OCI-LY7 (cell line): Measurements from ENCODE around the gene CMIP. TPM values are rescaled to one million over a fixed set of nuclear protein-coding genes. Genes with fewer than 3 reads are reported as not detected.

Experiments used
- BruUV-seq: library from RNA; stranded (reverse); fragments of 400-500 nt; replicated peaks from 2 replicates; lab custom pipeline; 2021; lab: Mats Ljungman, UMichigan
- CTCF ChIA-PET: fragments of 300-600 bp; sonication (Branson Sonifier 250); formaldehyde crosslinking; loops from one replicate; lab custom pipeline; 2022; ENCODE audit warnings: antibody characterized with exemption; ENCODE audit not compliant: unreplicated experiment; lab: Charles Lee
- POLR2A ChIA-PET: fragments of 300-600 bp; sonication (Branson Sonifier 250); formaldehyde crosslinking; loops from one replicate; lab custom pipeline; 2022; ENCODE audit warnings: antibody characterized with exemption; lab: Charles Lee
- DNase-seq: peaks from one replicate; pipeline ENCODE4 v3.0.0-alpha.2; 2015; ENCODE audit warnings: low spot score
- H2AFZ ChIP-seq: fragments of 200-600 bp; sonication (generic), shearing (Covaris generic); 2 replicates; pipeline ENCODE4 v1.6.1; 2014; ENCODE audit warnings: mild to moderate bottlenecking, antibody characterized with exemption, low read length, moderate library complexity
- H3K27ac ChIP-seq: fragments of 200-600 bp; sonication (generic); 2 replicates; pipeline ENCODE4 v1.5.1; 2014; ENCODE audit warnings: mixed run types, low read depth, mild to moderate bottlenecking, moderate library complexity, low read length, inconsistent platforms; ENCODE audit not compliant: poor library complexity, severe bottlenecking
- H3K36me3 ChIP-seq: fragments of 200-600 bp; sonication (generic); 2 replicates; pipeline ENCODE4 v1.6.1; 2014; ENCODE audit warnings: mild to moderate bottlenecking, antibody characterized with exemption, low read length, moderate library complexity, mixed read lengths; ENCODE audit not compliant: insufficient read depth
- H3K4me1 ChIP-seq: fragments of 200-600 bp; sonication (generic); 2 replicates; pipeline ENCODE4 v1.5.1; 2014; ENCODE audit warnings: mild to moderate bottlenecking, low read length; ENCODE audit not compliant: insufficient read depth, poor library complexity, severe bottlenecking
- H3K4me2 ChIP-seq: fragments of 200-600 bp; sonication (generic); 2 replicates; pipeline ENCODE4 v1.6.1; 2014; ENCODE audit warnings: mild to moderate bottlenecking, low read length
- H3K4me3 ChIP-seq: fragments of 200-600 bp; sonication (generic); 2 replicates; pipeline ENCODE4 v1.5.1; 2014; ENCODE audit warnings: mild to moderate bottlenecking, low read depth, low read length; ENCODE audit not compliant: poor library complexity, severe bottlenecking
- H3K79me2 ChIP-seq: fragments of 200-600 bp; sonication (generic); 2 replicates; pipeline ENCODE4 v1.6.1; 2016; ENCODE audit warnings: low read depth, mild to moderate bottlenecking, low read length, moderate library complexity, mixed read lengths; ENCODE audit not compliant: insufficient read depth
- H3K9me2 ChIP-seq: fragments of 200-600 bp; sonication (generic); 2 replicates; pipeline ENCODE4 v1.6.1; 2016; ENCODE audit warnings: mild to moderate bottlenecking, low read length, mixed read lengths; ENCODE audit not compliant: insufficient read depth
- H3K9me3 ChIP-seq: fragments of 200-600 bp; sonication (generic); 2 replicates; pipeline ENCODE4 v1.6.1; 2014; ENCODE audit warnings: mild to moderate bottlenecking, mixed run types, low read length, mixed read lengths
- H4K20me1 ChIP-seq: fragments of 200-600 bp; sonication (generic); 2 replicates; pipeline ENCODE4 v1.6.1; 2014; ENCODE audit warnings: mild to moderate bottlenecking, antibody characterized with exemption, low read length, moderate library complexity, mixed read lengths; ENCODE audit not compliant: insufficient read depth
- CTCF ChIP-seq: fragments of 200-600 bp; sonication (generic); conservative IDR thresholded peaks from 2 replicates; pipeline ENCODE4 v1.5.1; 2014; ENCODE audit warnings: mild to moderate bottlenecking, antibody characterized with exemption, low read length, moderate library complexity, mixed read lengths
- EZH2phosphoT487 ChIP-seq: fragments of 200-600 bp; sonication (generic); IDR thresholded peaks from 2 replicates; pipeline ENCODE4 v1.6.1; 2018; ENCODE audit warnings: low read depth, borderline replicate concordance, mild to moderate bottlenecking, mixed run types, antibody characterized with exemption, low read length, moderate library complexity, mixed read lengths
- intact Hi-C: fragments of 100-400 bp; cut with micrococcal nuclease; formaldehyde crosslinking; loops from one replicate; pipeline ENCODE4 v1.10.0; 2022; ENCODE audit not compliant: unreplicated experiment
- total RNA-seq, 2 experiments: library from RNA; depleted of rRNA in 1 of 2; stranded (reverse); fragments of >200 nt in 1 of 2; shearing (Covaris generic) in 1 of 2; gene quantifications; 2 replicates each; pipeline ENCODE4 v1.2.3, GENCODE V29; 2014 to 2022

The CMIP gene
- total RNA-seq, 2 experiments from 2014 or later = 15.4 to 70.3 TPM

GRCh38 chr16:81693744-81694303 is 249.2 kb downstream of the CMIP start:
- Histone ChIP-seq H3K4me1 (no peaks in the 10 kb centered on the region), H4K20me1 (no peaks in the 10 kb centered on the region), H3K4me2 (no peak overlapping the region), H3K9me2 (no peaks in the 10 kb centered on the region), H2AFZ (no peak overlapping the region), H3K36me3 (peaks cover 28% of the 10 kb centered on the region; the same call in 1 of the 2 replicates), H3K79me2 (no peaks in the 10 kb centered on the region), H3K4me3 (no peak overlapping the region), H3K9me3 (no peaks in the 10 kb centered on the region), H3K27ac (no peak overlapping the region)
- no peak for TF ChIP-seq CTCF
- TF ChIP-seq EZH2phosphoT487 = no peak
- ChIA-PET POLR2A (no interaction called here), CTCF (no interaction called here)
- intact Hi-C loops = no loop called here
- DNase-seq = no peak
- BruUV-seq = no TSS peak

- no peak overlapping the region for H3K27ac ChIP-seq
- H3K36me3 ChIP-seq = peaks cover 30% of the 10 kb centered on the region; the same call in 1 of the 2 replicates
- H3K4me1 ChIP-seq = peaks cover 6% of the 10 kb centered on the region
- no peak for DNase-seq
- BruUV-seq = no TSS peak
- no peak overlapping the region for H3K4me2 ChIP-seq
- no peak overlapping the region for H3K4me3 ChIP-seq
- H3K79me2 ChIP-seq = no peaks in the 10 kb centered on the region
- ChIA-PET CTCF (no interaction called here), POLR2A (no interaction called here)
- H3K9me2 ChIP-seq = no peaks in the 10 kb centered on the region
- H3K9me3 ChIP-seq = no peaks in the 10 kb centered on the region
- no peaks in the 10 kb centered on the region for H4K20me1 ChIP-seq
- H2AFZ ChIP-seq = no peak overlapping the region
- intact Hi-C loops = no loop called here
- no peak for TF ChIP-seq EZH2phosphoT487
- no peak for TF ChIP-seq CTCF
Observed at GRCh38 chr16:81694494-81695280, 250.1 kb downstream of the CMIP start.
